HG02678 (cell line): ENCODE results near the gene RAB35.
"Not testable (repeated sequence)": the region's sequence is repeated elsewhere in the genome, so short reads cannot be mapped to it uniquely, and the experiment has no call there.

Source experiments
- ATAC-seq: cut with Tn5 transposase; IDR thresholded peaks from one replicate; pipeline ENCODE4 v1.9.1; 2021; ENCODE audit warnings: mild to moderate bottlenecking, moderate library complexity; ENCODE audit not compliant: unreplicated experiment

The RAB35 gene

GRCh38 chr12:120064054-120064940, 52.3 kb downstream of the RAB35 start:
- no peak for ATAC-seq

- no peak for ATAC-seq
These were observed 53.5 kb downstream of the RAB35 start for GRCh38 chr12:120062976-120063579.

DNA sequence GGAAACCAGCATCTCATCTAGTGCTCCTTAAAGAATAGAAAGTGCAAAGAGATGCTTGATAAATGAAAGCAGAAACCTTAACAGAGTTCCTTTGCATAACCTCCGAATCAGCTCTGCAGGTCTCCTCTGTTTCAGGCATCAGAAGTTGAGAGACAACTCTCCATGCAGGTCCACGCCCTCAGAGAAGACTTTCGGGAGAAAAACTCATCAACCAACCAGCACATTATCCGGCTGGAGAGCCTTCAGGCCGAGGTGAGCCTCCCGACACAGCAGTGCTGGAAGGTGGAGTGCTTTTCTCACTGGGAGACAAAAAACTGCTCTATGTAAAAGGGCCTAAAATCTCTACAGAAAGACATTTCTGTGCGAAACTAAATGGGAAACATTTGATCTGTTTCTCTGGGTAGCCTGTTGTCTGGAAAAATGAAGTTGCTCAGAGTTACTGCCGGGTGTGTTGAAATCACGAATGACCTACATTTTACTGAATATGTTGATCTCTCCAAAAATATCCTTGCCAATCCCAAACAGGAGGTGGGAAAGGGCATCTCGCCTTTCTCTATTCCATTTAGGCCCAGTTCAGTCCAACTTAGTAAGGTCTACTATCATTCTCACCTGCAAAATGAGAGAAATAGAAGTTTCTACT, 54.9 kb downstream of the RAB35 start:
- ATAC-seq: no peak

DNA sequence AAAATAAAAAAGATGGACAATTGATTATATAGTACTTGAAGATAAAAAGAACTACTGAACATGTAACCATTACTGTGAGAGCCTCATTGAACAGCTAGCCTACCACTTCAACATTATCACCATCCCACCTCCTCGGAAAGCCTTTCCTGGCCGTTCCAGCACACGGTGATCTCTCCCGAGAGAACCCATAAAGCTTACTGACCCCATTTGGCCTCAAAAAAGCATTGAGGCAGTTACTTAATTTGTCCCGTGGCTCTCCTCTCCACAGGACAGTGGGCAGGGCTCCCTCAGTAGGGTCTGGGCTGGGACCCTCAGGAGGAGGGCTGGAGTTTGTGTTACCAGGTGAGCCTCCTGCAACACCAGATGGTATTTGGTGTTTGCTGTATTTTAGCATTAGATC, 55.8 kb downstream of the RAB35 start:
- no peak for ATAC-seq

- ATAC-seq: no peak
These were observed 56.4 kb downstream of the RAB35 start for GRCh38 chr12:120060196-120060595.

GRCh38 chr12:120056739-120057138, 59.8 kb downstream of the RAB35 start:
- ATAC-seq: no peak

GRCh38 chr12:120055231-120056000, 61.1 kb downstream of the RAB35 start:
- ATAC-seq: no peak

DNA sequence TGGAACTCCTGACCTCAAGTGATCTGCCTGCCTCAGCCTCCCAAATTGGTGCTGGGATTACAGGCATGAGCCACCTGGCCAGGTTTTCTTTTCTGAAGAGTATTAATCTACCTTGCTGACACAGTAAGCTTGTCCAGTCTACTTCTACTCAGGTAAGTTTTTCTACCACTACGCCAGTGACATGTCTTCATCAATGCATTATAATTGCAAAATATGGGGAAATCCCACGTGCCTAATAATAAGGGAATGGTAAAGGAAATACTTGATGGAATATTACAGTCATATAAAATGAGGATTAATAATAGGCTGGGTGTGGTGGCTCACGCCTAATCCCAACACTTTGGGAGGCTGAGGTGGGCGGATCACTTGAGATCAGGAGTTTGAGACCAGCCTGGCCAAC, 62.3 kb downstream of the RAB35 start:
- no peak for ATAC-seq

DNA sequence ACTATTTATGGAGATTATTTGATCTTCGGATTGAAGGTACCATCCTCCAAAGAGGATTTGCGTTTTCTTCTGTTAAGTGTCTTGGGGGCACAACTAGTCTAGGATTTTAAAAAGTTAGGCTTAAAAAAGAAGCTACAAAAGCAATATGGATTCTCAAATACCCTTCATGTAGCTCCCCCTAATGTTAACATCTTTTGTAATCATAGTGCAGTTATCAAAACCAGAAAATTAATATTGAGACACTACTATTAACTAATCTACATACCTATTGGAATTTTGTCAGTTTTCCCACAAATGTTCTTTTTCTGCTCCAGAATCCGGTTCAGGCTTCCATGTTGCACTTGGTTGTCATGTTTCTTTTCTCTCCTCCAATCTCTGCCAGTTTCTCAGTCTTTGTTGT, 65.0 kb downstream of the RAB35 start:
- no peak for ATAC-seq

GRCh38 chr12:120049426-120049825, 67.1 kb downstream of the RAB35 start:
- no peak for ATAC-seq

- ATAC-seq: no peak
These were observed 68.3 kb downstream of the RAB35 start for GRCh38 chr12:120048263-120048662.

GRCh38 chr12:120047072-120047471, 69.5 kb downstream of the RAB35 start:
- ATAC-seq: no peak

- not testable (repeated sequence) for ATAC-seq
These were observed 71.2 kb downstream of the RAB35 start for GRCh38 chr12:120045367-120045766.
